Activated T-helper 9 cell treated with anti-CD3 and anti-CD28 coated beads, Interleukin-2, amount 50 U/mL, for 16 hours (primary cell): Measurements from ENCODE around the gene ELP5.

Source experiments
- DNase-seq: peaks from one replicate; pipeline ENCODE4 v3.0.0-alpha.2; 2020; ENCODE audit warnings: low read depth

The ELP5 gene, protein sequence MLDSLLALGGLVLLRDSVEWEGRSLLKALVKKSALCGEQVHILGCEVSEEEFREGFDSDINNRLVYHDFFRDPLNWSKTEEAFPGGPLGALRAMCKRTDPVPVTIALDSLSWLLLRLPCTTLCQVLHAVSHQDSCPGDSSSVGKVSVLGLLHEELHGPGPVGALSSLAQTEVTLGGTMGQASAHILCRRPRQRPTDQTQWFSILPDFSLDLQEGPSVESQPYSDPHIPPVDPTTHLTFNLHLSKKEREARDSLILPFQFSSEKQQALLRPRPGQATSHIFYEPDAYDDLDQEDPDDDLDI

DNA sequence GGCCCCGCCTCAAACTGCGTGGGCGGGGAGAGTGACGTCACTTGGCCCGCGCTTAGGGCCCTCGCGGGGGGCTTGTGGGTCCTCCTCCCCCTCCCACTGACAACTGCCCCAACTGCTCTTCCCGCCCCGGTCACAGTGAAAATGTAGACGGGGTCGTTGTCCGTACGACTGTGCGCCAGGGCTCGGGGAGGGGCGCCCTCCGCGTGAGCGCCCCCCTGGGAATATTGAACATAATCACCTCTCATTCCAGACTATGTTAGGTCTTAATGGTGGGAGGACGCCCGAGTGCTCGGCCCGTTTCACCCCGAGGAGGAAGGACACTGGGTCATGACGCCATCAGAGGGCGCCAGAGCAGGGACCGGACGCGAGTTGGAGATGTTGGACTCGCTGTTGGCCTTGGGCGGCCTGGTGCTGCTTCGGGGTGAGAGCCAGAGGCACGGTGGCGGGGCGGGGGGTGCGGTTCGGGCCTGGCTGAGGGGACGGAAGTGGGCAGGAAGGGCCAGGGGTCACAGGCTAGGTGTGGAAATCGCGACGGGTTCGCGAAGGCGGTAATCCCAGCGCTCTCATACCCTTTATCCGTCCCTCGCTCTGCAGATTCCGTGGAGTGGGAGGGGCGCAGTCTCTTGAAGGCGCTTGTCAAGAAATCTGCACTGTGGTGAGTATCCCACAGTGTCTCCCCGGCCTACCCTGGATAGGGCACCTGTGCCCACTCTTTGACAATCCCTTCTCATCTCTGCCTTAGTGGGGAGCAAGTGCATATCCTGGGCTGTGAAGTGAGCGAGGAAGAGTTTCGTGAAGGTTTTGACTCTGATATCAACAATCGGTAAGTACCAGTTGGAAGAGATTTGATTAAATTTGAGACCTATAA is at the start of gene ELP5:
Gene ELP5 (plus strand): TSS at position 40 of the 868 bp plus-strand sequence. CDS start 336 bp downstream, at position 376.
- DNase-seq: peak; percentile 80

DNA sequence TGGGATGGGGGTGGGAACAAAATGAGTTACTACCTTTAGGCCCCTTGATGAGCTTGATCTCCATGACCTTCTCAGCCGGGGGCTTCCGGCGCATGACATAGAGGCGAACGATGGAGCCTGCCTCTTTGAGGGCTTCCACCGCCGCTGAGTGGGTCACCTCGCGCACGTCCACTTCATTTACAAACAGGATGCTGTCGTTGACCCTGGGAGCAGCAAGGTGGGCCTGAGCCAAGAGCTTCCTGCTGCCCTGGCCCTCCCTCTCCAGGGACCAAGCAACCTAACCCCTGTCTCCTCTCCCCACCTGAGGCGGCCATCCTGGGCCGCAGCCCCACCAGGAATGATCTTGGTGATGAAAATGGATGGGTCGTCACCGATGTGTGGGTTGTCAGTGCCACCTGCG is 48.6 kb upstream of the ELP5 start:
- DNase-seq: no peak

DNA sequence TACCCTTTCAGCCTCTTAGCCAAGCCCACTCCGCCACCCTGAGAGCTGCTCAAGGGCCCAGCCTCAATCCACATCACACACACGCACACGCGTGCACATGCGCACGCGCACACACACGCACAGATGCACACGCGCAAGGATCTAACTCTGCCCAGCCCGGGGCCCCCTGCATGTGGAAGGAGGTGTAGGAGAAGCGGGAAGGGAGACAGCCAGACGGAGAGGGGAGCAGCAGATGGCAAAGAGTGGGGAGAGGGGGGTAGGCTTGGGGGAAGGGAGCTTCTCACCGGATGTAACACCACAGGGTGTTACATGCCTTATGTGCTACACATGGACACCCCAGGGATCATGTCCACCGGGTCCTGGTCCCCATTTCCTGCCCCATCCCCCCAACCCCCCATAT is 47.7 kb upstream of the ELP5 start:
- DNase-seq: no peak

DNA sequence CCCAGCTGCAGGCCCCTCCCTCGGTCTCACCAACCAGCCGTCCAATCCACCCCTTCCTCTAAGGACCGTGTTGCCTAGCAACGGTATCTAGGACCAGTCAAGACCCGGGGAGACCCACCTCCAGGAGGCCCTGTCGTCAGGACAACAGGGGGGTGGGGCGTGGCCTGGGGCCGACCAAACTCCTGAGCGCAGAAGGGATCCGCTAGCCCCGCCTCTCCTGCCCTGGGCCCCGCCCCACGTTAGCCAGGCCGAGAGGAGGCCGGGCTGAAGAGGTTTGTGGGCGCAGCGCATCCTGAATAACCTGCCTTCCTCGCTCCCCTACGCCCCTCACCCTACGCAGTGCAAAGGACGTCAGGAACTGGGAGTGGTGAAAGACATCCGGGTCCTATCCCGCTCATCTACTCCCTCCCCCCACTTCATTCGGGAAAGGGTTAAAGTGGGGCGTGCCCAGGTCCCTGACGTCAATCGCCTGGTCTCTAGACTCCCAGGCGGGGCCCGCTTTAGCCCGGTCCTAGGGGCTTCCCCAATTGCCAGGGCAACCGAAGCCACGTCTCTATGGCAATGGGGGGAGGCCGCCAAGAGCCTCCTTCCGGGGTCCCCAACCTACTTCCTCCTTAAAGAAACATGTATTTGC is 47.1 kb upstream of the ELP5 start:
- peak; percentile 84 for DNase-seq

DNA sequence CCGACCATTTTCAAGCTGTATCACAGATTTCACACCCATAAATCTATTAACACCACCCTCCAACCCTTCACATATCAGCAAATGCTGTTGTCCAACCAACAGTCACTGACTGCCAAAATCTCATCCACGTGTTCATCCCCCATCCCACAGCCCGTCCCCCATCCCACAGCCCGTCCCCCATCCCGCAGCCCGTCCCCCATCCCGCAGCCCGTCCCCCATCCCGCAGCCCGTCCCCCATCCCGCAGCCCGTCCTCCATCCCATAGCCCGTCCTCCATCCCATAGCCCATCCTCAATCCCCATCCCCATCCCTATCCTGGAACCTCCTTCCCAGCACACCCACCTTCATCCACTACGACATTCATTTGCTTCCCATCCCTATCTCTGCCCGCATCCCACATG is 46.5 kb upstream of the ELP5 start:
- DNase-seq: no peak

DNA sequence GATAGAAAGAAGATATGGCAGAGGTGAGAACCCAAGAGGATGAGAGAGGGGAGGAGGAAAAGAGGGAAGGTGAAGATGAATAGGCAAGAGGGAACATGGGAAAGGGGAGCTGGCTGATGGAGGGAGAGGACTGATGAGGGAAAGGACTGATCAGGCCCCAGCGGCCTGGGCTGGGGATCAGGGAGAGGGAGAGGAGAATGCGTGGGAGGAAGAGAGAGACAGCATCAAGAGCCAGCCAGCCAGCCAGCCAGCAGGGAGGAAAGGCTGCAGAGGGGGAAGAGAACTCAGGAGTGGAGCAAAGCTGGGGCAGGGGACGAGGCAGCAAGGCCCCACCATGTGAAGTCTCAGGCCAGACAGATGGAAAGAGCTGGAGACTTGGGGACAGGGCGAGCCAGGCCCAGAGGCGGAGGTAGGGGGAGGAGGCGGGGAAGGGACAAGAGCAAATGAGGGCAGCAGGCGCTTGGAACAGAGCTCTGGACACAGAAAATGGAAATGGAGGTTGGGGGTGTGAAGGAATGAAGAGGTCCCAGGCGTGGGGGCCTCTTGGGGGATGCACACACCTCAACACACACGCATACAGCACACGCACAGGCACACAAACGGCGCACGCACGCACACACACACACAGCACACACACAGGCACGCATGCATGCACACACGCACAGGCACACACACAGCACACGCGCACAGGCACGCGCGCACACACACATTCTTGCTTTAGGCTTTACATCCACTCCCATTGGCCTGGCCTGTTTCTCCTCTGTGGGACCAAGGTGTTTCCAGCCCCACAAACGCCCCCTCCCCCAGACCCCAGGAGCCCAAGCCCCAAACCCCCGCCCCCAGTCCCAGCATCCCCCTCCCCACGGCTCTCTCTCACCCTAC is 44.7 kb upstream of the ELP5 start:
- DNase-seq: no peak

DNA sequence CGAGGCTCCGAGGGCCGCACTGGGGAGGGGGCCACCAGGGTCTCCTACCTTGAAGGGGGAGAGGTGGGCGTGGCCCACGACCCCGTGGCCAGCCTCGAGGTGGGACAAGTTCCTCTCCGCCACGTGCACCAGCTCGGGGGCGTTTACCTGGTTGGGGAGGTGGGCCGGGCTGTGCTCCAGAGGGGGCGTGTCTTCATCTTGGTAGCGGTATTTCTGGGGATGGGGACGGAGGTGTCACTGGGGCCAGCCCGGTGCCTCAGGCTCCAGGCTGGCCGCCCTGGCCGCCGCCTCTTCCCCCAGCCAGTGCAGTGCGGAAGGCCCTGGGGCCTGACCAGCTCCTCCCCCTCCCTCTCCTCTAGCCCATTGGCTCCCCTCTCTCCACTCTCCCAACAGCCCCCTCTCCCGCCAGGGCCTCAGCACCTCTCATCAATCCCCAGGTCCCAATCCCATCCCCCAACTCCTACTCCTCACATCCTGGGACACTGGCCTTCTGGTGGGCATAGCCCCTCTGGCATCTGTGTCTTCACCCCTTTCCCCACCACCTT is 43.9 kb upstream of the ELP5 start:
- no peak for DNase-seq

DNA sequence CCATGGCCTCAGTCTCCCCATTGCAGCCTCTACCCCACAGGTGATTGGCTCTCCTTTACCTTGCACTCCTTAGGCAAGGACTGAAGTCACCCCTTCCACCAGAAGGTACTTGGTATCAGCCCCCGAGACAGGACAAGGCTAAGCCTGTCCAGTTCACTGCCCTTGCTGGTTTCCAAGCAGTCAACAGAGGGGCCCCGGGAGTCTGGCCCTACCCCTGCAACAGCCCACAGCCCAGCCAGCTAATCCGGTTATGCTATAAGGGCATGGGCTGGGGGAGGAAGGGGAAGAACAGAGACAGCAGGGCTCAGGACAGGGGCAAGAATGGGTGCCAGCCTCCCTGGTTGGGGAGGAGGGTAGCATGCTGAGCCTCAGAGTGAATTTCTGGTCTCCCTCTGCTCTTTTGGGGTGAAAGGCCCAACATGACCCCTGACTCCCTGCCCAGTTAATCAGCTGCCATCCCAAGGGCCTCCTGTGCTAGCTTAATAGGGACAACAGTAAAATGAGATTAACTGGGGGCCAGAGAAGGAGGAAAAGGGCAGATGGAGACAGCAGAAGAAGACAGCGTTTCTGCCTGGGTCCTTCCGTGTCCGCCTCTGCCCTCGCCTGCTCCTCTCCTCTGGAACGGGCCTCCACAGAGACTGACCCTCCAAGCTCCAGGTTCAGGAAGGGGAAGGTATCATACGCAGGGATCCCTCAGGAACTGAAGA is 43.1 kb upstream of the ELP5 start:
- DNase-seq: no peak

DNA sequence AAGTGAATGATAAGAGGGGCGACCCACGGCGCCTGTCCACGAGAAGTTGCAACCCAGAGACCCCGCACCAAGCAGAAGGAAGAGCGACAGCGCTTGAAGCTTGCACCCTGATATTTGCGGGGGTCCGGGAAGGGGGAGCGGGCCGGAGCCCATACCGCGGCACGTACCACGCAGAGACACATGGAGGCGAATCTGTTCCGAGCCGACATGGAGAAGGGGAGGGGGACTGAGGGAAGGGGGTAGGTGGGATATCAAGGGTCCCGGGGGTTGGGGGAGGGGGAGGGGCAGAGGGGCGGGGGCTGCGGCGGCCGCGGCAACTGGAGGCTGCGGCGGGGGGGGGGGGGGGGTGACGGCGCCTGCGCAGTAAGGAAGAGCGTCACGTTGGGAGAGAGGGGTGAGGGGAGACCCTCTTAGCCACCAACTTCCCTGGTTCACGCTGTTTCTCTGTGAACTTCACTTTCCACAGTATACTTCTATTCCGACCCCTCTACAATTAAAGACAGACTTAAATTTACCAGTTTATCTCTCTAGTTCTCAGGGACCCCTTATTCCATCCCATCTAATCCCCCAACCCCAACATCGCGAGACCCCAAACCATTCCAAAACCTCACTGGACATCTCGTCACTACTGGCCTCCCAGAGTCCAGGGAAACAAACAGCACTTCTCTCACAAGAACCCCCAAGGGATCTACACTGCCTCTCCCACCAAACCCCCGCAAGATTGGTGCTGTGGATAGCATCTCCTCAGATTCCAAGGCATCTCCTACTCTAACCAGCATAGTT is 40.3 kb upstream of the ELP5 start:
- no peak for DNase-seq

DNA sequence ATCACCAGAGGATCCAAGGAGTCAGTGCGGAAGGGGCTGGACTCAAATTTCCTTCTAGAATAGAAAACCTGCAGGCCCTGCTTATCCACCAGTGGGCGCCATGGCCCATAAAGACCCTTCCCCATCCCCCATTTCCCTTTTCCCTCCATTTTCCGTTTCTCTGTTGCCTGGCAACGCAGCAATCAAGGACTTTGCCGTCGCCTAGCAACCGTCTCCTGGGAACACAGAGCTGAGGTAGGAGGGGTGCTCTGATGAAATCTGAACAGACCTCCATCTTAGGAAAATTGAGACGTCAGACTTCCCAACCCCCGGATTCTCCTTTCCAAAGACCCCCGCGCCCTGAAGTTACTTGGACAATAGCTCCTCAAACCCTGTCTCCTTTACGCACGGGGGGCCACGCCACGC is 38.1 kb upstream of the ELP5 start:
- DNase-seq: peak; percentile 41

DNA sequence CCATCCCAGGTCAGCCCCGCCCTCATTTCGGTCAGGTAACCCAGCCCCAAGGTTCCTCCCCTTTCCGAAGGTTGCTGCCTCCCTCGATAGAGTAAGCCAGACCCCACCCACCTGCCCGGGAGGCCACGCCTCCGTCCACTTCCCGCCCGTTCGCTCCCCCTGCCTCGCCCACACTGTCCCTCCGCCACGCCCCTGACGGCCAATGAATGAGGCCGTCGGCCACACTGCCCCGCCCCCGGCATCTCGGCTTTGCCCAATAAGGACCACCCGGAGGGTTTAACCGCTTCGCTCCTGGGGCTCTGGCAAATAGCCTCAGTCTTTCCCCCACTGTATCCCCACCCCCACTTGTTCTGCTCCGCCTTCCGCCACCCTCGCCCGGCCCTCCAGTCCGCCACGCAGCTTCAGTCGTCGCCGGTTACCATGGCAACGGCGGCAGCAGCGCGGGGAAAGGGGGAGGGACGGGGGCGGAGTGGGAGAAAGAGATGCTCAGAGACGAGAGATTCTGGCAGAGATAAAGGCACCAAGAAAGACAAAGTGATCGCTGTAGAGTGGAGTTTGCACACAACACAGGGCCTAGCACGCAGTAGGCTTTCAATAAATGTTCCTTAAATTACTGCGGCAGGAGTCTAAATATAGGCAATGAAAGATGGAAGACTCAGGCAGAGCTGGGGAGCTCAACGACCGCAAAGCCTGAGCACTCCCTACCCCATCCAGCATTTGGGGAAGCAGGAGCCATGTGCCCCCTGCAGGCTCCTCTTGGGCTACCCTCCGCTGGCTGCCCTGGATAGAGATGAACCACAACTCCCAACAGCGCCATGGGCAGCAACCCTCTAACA is 37.5 kb upstream of the ELP5 start:
- DNase-seq: peak; percentile 98

DNA sequence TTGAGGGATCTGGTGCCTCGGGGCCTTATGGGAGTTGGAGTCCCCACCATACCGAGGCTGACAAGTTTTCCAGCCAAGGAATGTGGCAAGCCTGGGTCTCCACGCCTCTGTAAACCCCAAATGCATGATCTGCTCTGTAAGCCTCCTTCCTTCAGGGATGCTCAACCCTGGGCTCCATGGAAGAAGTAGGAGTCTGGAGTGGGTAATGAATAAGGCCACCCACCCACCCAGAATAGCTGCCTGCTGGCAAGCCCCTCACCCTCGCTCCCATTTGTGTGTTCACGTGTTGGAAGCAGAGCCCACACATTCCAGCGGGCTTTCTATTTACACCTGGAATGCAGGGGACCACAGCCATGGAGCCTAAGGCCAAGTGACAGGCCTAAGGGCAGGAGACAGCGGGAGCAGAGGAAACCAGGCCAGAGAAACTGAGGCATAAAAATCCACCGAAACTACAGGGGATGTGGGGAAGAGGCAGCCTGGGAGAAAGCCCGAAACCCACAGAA is 36.8 kb upstream of the ELP5 start:
- DNase-seq: no peak

DNA sequence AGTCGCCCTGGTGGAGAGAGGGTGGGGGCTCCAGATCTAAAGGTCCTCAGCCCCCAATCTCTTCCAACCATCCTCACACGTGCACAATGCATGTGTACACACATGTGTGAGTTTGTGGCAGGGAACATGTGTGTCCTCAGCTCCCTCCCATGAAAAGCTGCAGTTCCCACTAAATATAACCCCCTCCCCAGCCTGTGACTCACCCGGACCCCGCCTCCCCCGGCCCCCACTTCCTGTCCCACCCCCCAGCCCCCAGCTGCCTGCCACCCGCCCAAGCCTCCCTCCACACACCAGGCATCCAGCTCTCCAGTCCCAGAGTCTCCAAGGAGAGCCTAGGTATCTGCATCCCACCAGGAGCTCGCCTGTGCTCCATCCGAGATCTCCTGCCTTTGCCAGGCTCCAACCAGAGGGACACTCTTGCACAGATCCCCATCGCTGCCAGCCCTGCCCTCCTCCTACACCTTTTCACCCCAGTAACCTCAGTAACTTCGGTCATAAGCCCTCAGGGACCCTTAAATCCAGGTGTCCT is 36.3 kb upstream of the ELP5 start:
- DNase-seq: no peak

DNA sequence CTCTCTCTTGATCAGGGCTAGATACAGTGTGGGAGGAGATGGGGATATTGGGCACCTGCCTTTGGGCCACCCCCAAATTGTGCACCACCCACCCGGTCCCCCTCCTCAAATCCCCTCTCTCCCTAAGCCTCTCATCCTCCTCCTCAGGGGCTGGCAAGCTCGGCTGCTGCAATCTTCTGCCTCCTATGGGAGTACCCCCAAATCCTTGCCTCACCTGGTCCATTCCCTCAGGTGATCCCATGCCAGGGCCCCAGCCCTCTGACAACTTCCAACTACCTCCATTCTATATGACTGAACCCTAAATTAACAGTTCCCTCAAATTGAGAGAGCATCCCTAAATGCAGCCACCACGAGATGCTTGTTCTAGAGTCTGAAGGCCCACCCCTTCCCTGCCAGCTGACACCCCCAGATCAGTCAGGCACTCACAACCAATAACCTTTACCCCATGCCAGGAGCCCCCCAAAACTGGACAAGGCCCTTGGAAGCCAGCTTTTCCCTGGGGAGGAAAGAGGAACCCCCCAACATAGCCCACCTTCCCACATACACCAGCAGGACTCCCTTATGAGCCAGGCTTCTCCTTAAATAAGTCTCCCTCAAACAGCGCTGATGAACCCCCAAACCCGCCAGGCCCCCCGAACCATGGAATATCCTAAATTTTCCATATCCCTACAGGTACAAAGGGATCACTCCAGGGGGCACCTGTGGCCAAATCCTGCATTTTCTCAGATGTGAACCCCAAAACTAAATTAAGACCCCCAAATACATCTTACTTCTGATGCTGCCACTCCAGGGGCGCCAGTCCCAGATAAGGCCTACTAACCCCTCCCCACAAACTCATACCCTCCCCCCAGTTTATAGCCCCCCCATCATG is 35.5 kb upstream of the ELP5 start:
- DNase-seq: no peak

DNA sequence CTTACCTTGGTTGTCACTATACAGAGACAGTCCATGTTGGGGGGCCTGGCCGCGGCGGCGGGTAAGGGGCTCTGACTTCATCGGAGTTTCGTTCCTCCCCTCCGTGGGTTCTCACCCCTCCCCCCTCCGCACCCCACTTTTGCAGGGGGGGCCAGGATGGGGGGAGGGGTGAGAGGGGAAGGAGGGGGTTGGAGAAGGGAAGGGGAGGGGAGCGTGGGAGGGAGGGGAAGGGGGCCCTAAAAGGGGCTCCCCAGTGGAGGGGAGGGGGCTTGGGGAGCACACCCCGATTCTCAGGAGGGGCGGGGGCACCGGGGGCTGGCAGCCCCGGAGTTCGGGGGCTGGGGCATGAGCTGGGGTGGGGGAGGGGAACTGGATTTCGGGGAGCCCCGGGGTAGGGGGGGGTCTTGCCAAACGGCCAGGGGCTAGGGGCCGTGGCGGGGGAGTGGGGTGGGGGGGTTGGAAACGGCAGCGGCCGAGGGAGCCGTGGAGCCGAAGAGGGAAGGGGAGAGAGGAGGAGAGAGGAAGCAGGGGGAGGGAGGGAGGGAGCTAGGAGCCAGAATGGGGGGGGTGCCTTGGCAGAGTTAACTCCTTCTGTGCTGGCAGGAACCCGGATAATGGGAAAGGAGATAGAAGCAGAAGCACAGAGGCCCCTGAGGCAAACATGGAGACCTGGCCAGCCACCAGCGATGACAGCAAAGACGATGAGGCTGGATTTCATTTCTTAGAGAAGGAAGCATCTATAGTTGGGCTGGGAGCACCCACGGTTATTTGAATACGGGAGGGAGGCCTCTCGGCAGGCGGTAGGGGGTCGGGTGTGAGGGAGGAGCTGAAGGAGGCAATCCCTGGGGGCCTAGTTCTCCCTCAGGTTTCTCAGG is 34.7 kb upstream of the ELP5 start:
- no peak for DNase-seq

DNA sequence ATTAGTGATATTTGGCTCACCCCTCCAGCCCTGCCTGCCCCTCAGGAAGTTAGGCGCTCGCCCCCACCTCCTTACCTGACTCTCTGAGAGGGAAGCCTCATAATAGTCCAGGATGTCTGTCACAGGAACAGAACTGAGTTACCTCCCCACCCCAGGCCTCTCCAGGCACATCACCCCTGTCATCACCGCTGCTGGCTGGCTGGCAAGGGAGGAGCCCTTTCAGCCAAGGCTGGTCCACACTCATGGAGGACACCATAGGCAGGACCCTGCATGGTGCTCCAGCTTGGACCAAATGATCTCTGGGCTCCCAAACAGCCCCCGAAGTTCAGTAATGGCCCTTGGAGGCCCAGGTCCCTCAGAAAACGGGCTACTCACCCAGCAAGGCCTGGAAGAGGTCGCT is 33.8 kb upstream of the ELP5 start:
- DNase-seq: no peak

DNA sequence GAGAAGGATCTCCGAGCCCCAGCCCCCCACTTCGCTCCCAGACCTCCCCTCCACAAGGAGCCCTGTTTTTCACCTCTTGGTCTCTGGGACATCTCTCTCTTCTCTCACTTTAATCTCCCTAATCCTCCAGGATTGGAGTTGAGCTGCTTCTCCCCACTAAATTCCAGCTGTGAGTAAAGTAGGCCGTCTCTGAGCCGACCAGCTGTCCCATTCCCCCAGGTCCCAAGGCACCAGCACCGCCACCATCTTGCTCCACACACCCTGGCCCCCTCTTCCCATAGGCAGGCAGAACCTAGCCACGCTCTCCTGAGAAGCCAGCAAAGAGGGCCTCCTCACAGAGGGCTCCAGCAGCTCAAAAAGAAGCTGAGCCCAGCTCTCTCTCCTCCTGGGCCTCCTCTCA is 33.3 kb upstream of the ELP5 start:
- no peak for DNase-seq
